HL-60 (cell line): ENCODE measurements around the gene PTPRJ.

ENCODE experiments used
- DNase-seq, 2 experiments: peaks; one replicate each; pipeline ENCODE4 v3.0.0-alpha.2; 2010 to 2020; ENCODE audit warnings: low read depth in 1 of 2, low spot score in 1 of 2
- H3K27ac ChIP-seq: fragments of 250-450 bp; sonication (Bioruptor Pico); replicated peaks from 2 replicates; pipeline ENCODE4 v1.5.1; 2020; ENCODE audit warnings: mild to moderate bottlenecking, moderate library complexity
- H3K27me3 ChIP-seq: fragments of 250-450 bp; sonication (Bioruptor Pico); 2 replicates; pipeline ENCODE4 v1.5.1; 2021; ENCODE audit warnings: mild to moderate bottlenecking, moderate library complexity; ENCODE audit not compliant: insufficient read depth, poor library complexity, severe bottlenecking
- H3K4me3 ChIP-seq: replicated peaks from 2 replicates; pipeline ENCODE4 v1.5.1; 2011; ENCODE audit warnings: mild to moderate bottlenecking, control low read depth, low read length; ENCODE audit not compliant: insufficient read depth
- CTCF ChIP-seq: IDR thresholded peaks from one replicate; pipeline ENCODE4 v1.5.1; 2011; ENCODE audit warnings: low read length, control low read depth, inconsistent platforms; ENCODE audit not compliant: insufficient read depth
- GABPA ChIP-seq: IDR thresholded peaks from 2 replicates; pipeline ENCODE4 v1.6.1; 2012; ENCODE audit warnings: low read depth
- POLR2AphosphoS5 ChIP-seq: IDR thresholded peaks from 2 replicates; pipeline ENCODE4 v1.6.1; 2012; ENCODE audit warnings: low read depth
- REST ChIP-seq: IDR thresholded peaks from 2 replicates; pipeline ENCODE4 v1.6.1; 2012; ENCODE audit warnings: low read depth; ENCODE audit not compliant: insufficient replicate concordance
- SPI1 ChIP-seq: IDR thresholded peaks from 2 replicates; pipeline ENCODE4 v1.6.1; 2012; ENCODE audit warnings: low read depth, mild to moderate bottlenecking, borderline replicate concordance

Gene PTPRJ

GRCh38 chr11:48142889-48143288 lies 162.5 kb downstream of the PTPRJ start:
- no peak for DNase-seq
- H3K27ac ChIP-seq = no peak overlapping the region
- no peaks in the 10 kb centered on the region for H3K27me3 ChIP-seq
- TF ChIP-seq CTCF (no peak), GABPA (no peak), SPI1 (no peak), POLR2AphosphoS5 (no peak), REST (no peak)
- no peak overlapping the region for H3K4me3 ChIP-seq

GRCh38 chr11:48148749-48149148 lies 168.4 kb downstream of the PTPRJ start:
- TF ChIP-seq REST = no peak
- no peak for TF ChIP-seq CTCF
- TF ChIP-seq POLR2AphosphoS5 = no peak
- no peak for TF ChIP-seq GABPA
- TF ChIP-seq SPI1 = no peak
- Histone ChIP-seq H3K27ac (no peak overlapping the region), H3K27me3 (no peaks in the 10 kb centered on the region), H3K4me3 (no peak overlapping the region)
- DNase-seq = no peak

- DNase-seq = no peak
- Histone ChIP-seq H3K27me3 (no peaks in the 10 kb centered on the region), H3K4me3 (no peak overlapping the region), H3K27ac (no peak overlapping the region)
- TF ChIP-seq POLR2AphosphoS5 = no peak
- TF ChIP-seq CTCF = no peak
- no peak for TF ChIP-seq GABPA
- no peak for TF ChIP-seq REST
- TF ChIP-seq SPI1 = no peak
These were observed 169.9 kb downstream of the PTPRJ start for GRCh38 chr11:48150213-48150612.
